K562 (cell line): ENCODE data around the gene RPTOR. TPM values are rescaled to one million over a fixed set of nuclear protein-coding genes. Genes with fewer than 3 reads are reported as not detected.
A peak's percentile ranks its signal among the peaks of the same experiment; 100 is the strongest.

Source experiments
- ATAC-seq: fragments of 200-7000 bp; cut with Tn5 transposase; 3 replicates; pipeline ENCODE4 v1.9.1; 2020; ENCODE audit warnings: moderate library complexity
- BruUV-seq: library from RNA; stranded (reverse); fragments of 400-500 nt; replicated peaks from 2 replicates; lab custom pipeline; 2021; lab: Mats Ljungman, UMichigan
- CTCF ChIA-PET: fragments of 300-600 bp; formaldehyde crosslinking; extraction: SDS; loops from one replicate; lab custom pipeline; 2021; ENCODE audit warnings: low intra/inter-chr PET ratio; lab: Yijun Ruan, JAX
- POLR2A ChIA-PET: fragments of 300-600, 350-650 bp; sonication (Branson Sonifier 250); formaldehyde crosslinking; extraction: SDS; loops from one replicate; lab custom pipeline; 2021; ENCODE audit warnings: antibody characterized with exemption, inconsistent platforms; lab: Yijun Ruan, JAX
- DNase-seq, 4 experiments: peaks; one replicate each; pipeline versions ENCODE4 v3.0.0 to v3.0.0-alpha.2; 2011 to 2018; ENCODE audit warnings: low spot score in 3 of 4, mixed read lengths in 3 of 4; ENCODE audit errors: extremely low read depth in 1 of 4
- FAIRE-seq: peaks from 2 replicates; lab custom pipeline; 2011; peaks lifted over from hg19 to GRCh38; lab: Jason Lieb, UNC
- H2AFZ ChIP-seq: 2 replicates; pipeline ENCODE4 v1.6.0; 2011; ENCODE audit warnings: low read depth, low read length, control low read depth, inconsistent platforms
- H3K27ac ChIP-seq: fragments of 200-600 bp; 3 replicates; pipeline ENCODE4 v1.8.0; 2011; ENCODE audit warnings: low read depth, mild to moderate bottlenecking, control low read depth, inconsistent platforms, low read length, moderate library complexity, mixed read lengths; ENCODE audit errors: extremely low read depth
- H3K27me3 ChIP-seq, 2 experiments: fragments of 300-600 bp in 1 of 2; 2 replicates in 1 of 2; 3 replicates in 1 of 2; pipeline versions ENCODE4 v1.6.0 to v1.8.0; 2011; ENCODE audit warnings: inconsistent platforms in 2 of 2, low read length in 2 of 2, mild to moderate bottlenecking in 1 of 2, mixed read lengths in 1 of 2, moderate library complexity in 1 of 2; ENCODE audit not compliant: control insufficient read depth in 2 of 2, insufficient read depth in 2 of 2
- H3K36me3 ChIP-seq: fragments of 300-600 bp; 3 replicates; pipeline ENCODE4 v1.8.0; 2011; ENCODE audit warnings: mild to moderate bottlenecking, low read length, inconsistent platforms; ENCODE audit not compliant: control insufficient read depth, insufficient read depth
- H3K4me1 ChIP-seq, 2 experiments: fragments of 200-600 bp in 1 of 2; replicated peaks in 1 of 2; 2 replicates in 1 of 2; 3 replicates in 1 of 2; pipeline versions ENCODE4 v1.5.1 to v1.8.0; 2011; ENCODE audit warnings: inconsistent platforms in 2 of 2, low read length in 2 of 2, mild to moderate bottlenecking in 1 of 2, mixed read lengths in 1 of 2, moderate library complexity in 1 of 2; ENCODE audit not compliant: control insufficient read depth in 2 of 2, insufficient read depth in 2 of 2
- H3K4me2 ChIP-seq: 2 replicates; pipeline ENCODE4 v1.6.1; 2011; ENCODE audit warnings: low read length, control low read depth, inconsistent platforms, mixed read lengths; ENCODE audit not compliant: insufficient read depth
- H3K4me3 ChIP-seq: fragments of 200-600 bp; sonication (generic), shearing (Covaris generic); 2 replicates; pipeline ENCODE4 v1.5.1; 2016; ENCODE audit warnings: control low read depth, inconsistent platforms
- H3K79me2 ChIP-seq: fragments of 200-600 bp; 3 replicates; pipeline ENCODE4 v1.8.0; 2011; ENCODE audit warnings: low read length, inconsistent platforms; ENCODE audit not compliant: control insufficient read depth, insufficient read depth
- H3K9ac ChIP-seq, 2 experiments: 2 replicates each; pipeline versions ENCODE4 v1.6.0 to v1.6.1; 2011; ENCODE audit warnings: low read depth in 2 of 2, low read length in 2 of 2, control low read depth in 1 of 2, inconsistent platforms in 1 of 2, mild to moderate bottlenecking in 1 of 2, mixed read lengths in 1 of 2; ENCODE audit not compliant: insufficient read depth in 1 of 2
- H3K9me1 ChIP-seq: one replicate; pipeline ENCODE4 v1.6.0; 2011; ENCODE audit warnings: inconsistent platforms, mild to moderate bottlenecking, low read length, moderate library complexity; ENCODE audit not compliant: control insufficient read depth, insufficient read depth
- H3K9me3 ChIP-seq: replicated peaks from 2 replicates; pipeline ENCODE4 v1.5.1; 2011; ENCODE audit warnings: low read depth, low read length, inconsistent platforms; ENCODE audit not compliant: control insufficient read depth, insufficient read depth
- H4K20me1 ChIP-seq: replicated peaks from 2 replicates; pipeline ENCODE4 v1.6.1; 2011; ENCODE audit warnings: low read length, inconsistent platforms, mixed read lengths; ENCODE audit not compliant: control insufficient read depth, insufficient read depth
- C11orf30 ChIP-seq: fragments of 450-650 bp; IDR thresholded peaks from 2 replicates; pipeline ENCODE4 v1.6.1; 2016; ENCODE audit warnings: low read depth, mild to moderate bottlenecking
- CEBPG ChIP-seq, 3 experiments: fragments of 200-800 bp in 1 of 3; sonication (Bioruptor generic) in 1 of 3; sonication (generic) in 1 of 3; formaldehyde crosslinking in 1 of 3; IDR thresholded peaks in 2 of 3; conservative IDR thresholded peaks in 1 of 3; 2 replicates each; pipeline versions ENCODE4 v1.6.1 to v1.8.0; 2016 to 2022; ENCODE audit warnings: missing compliant biosample characterization in 2 of 3, missing genetic modification characterization in 2 of 3, mild to moderate bottlenecking in 1 of 3, missing genetic modification reagents in 1 of 3
- HDAC2 ChIP-seq: fragments of 450-650 bp; IDR thresholded peaks from 2 replicates; pipeline ENCODE4 v1.6.1; 2016; ENCODE audit warnings: mild to moderate bottlenecking
- HMGN3 ChIP-seq: IDR thresholded peaks from 2 replicates; pipeline ENCODE4 v1.6.1; 2011; ENCODE audit warnings: borderline replicate concordance, low read depth, mild to moderate bottlenecking, mixed read lengths, low read length; ENCODE audit not compliant: insufficient read length; ENCODE audit errors: extremely low read depth
- HNRNPLL ChIP-seq: fragments of 200-400 bp; formaldehyde crosslinking; IDR thresholded peaks from 2 replicates; pipeline ENCODE4 v1.6.1; 2017; ENCODE audit warnings: low read length, low read depth, mild to moderate bottlenecking; ENCODE audit not compliant: poor library complexity, severe bottlenecking
- KAT8 ChIP-seq: fragments of 450-650 bp; IDR thresholded peaks from 2 replicates; pipeline ENCODE4 v1.6.1; 2016; ENCODE audit warnings: low read depth, mild to moderate bottlenecking
- KLF6 ChIP-seq: fragments of 250-450 bp; sonication (Bioruptor Pico); IDR thresholded peaks from 2 replicates; pipeline ENCODE4 v1.4.0; 2020; ENCODE audit warnings: mild to moderate bottlenecking, moderate library complexity, borderline replicate concordance
- NR3C1 ChIP-seq: sonication (generic); formaldehyde crosslinking; IDR thresholded peaks from 2 replicates; pipeline ENCODE4 v1.8.1; 2022; ENCODE audit warnings: missing genetic modification reagents
- ZNF699 ChIP-seq: fragments of 250-450 bp; sonication (Bioruptor Pico); IDR thresholded peaks from 2 replicates; pipeline ENCODE4 v1.8.0; 2021; ENCODE audit warnings: mild to moderate bottlenecking, moderate library complexity; ENCODE audit not compliant: insufficient replicate concordance
- WGBS: fragments of 100-300 bp; shearing (Covaris generic); methylation state at CpG from one replicate; pipeline ENCODE4 v1.1.6; 2016; ENCODE audit warnings: low coverage, mixed read lengths; ENCODE audit not compliant: insufficient coverage; ENCODE audit errors: missing lambda C conversion rate; 5-methylcytosine and 5-hydroxymethylcytosine counted together
- in situ Hi-C: fragments of 300-500 bp; cut with MboI; formaldehyde crosslinking; loops from 4 replicates; pipeline ENCODE4 v1.15.0; 2018; ENCODE audit warnings: inconsistent platforms, mixed read lengths
- intact Hi-C: fragments of 100-400 bp; cut with micrococcal nuclease; formaldehyde crosslinking; loops from 2 replicates; pipeline ENCODE4 v1.14.2; 2022
- polyA plus RNA-seq, 8 experiments: library from polyadenylated mRNA; depleted of rRNA in 4 of 8; stranded (reverse) in 5 of 8; unstranded in 3 of 8; fragments of >200 nt; fragmentation: Nextera tagmentation in 2 of 8; fragmentation: Illumina TruSeq in 1 of 8; extraction: Ambion mirVana in 2 of 8; extraction: Trizol in 1 of 8; gene quantifications; 2 replicates each; pipeline versions ENCODE4 v1.2.1 to v1.2.3, GENCODE V29; 2011 to 2014; ENCODE audit warnings: inconsistent platforms in 1 of 8, missing spikeins in 1 of 8
- total RNA-seq, 7 experiments: library from RNA; depleted of rRNA in 6 of 7; stranded (reverse); fragments of >200 nt in 6 of 7; fragmentation: Illumina TruSeq in 2 of 7; extraction: Trizol in 2 of 7; gene quantifications; 2 replicates each; pipeline versions ENCODE4 v1.2.1 to v1.2.3, GENCODE V29; 2011 to 2021; ENCODE audit warnings: low replicate concordance in 1 of 7
- TF ChIP-seq, protein P1 (sequence below): fragments of 450-650 bp; IDR thresholded peaks from 2 replicates; pipeline ENCODE4 v1.6.1; 2016; ENCODE audit warnings: mild to moderate bottlenecking
- TF ChIP-seq, protein P2 (sequence below): fragments of 450-650 bp; IDR thresholded peaks from 2 replicates; pipeline ENCODE4 v1.6.1; 2016; ENCODE audit warnings: missing biosample characterization, missing genetic modification characterization

RPTOR gene
- total and polyA plus RNA-seq, 9 of the 15 experiments (the other 6 are each of a cell fraction or from before 2014, with no cell fraction given): 0.24 to 54.1 (median 10.2) TPM

DNA sequence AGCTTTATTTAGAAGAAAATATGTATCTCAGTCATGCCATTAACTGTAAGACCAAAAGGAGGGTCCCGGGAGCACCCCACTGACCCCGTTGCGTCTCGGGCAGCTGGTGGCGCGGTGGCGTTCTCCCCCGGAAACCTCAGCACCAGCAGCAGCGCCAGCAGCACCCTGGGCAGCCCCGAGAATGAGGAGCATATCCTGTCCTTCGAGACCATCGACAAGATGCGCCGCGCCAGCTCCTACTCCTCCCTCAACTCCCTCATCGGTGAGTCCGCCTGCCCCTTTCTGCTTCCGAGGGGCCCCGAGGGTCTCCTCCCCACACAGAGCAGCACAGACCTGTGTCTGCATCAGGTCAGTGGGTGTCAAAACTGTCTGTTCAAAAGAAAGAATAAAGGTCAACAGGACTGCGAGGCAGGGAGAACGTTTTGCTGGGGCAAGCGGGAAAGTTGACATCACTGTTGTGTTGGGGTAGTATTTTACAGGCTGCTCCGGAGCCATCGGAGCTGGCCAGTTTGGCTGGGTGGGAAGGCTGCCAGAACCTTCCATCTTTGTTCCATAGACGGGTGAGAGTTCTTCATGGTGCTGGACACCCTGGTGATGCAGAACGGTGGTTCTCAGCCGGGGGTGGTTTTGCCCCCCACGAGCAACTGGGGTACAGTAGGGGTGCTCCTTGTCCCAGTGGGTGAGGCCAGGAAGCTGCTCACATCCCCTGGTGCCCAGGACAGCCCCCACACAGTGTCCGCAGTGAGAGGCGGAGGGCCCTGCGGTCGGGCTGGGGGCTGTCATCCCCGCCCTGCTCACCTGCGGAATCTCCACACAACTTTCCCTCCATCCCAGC, 349.2 kb downstream of the RPTOR start:
- intact Hi-C loops (no loop called here), in situ Hi-C loops (no loop called here)
- Histone ChIP-seq H4K20me1 (no peaks in the 10 kb centered on the region), H3K27ac (no peak overlapping the region), H3K79me2 (no peaks in the 10 kb centered on the region), H3K36me3 (peaks cover 38% of the 10 kb centered on the region; the same call in 1 of the 3 replicates), H3K27me3 (no peaks in the 10 kb centered on the region), H3K4me3 (no peak overlapping the region), H3K4me1 (peaks cover 27 to 35% of the 10 kb centered on the region in 2 experiments), H3K4me2 (no peak overlapping the region), H3K9me3 (no peaks in the 10 kb centered on the region), H2AFZ (no peak overlapping the region), H3K9ac (no peak overlapping the region), H3K9me1 (no peaks in the 10 kb centered on the region)
- CTCF ChIA-PET: no interaction called here
- ATAC-seq (no peak), DNase-seq (no peak), FAIRE-seq (no peak)
- WGBS: 94% methylated on average over 31 of the region's 34 CpGs
- peak; percentile 43; the same call in 1 of the 2 replicates for TF ChIP-seq NR3C1
- TF ChIP-seq HNRNPLL: no peak
- POLR2A ChIA-PET: interaction anchor here (1.0 kb wide), 1 partner anchor 16 kb away, joined by 3 read pairs; no protein-coding TSS in a partner anchor
- no TSS peak for BruUV-seq

DNA sequence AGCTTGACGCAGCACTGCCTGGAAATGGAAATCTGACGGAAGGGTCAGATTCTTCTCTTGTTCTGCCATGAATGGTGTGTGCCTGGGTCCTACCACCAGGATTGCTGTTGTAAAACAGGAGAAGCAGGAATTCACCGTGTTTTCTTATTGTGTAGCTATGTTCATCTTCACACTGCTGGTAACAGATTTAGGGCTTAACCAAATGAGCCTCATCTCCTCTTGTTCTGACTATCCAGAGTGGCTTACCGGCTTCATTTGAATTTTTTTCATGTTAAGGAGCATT, 349.7 kb downstream of the RPTOR start:
- no peaks in the 10 kb centered on the region for H3K79me2 ChIP-seq
- H3K9me1 ChIP-seq: no peaks in the 10 kb centered on the region
- H2AFZ ChIP-seq: no peak overlapping the region
- H4K20me1 ChIP-seq: no peaks in the 10 kb centered on the region
- H3K9me3 ChIP-seq: no peaks in the 10 kb centered on the region
- H3K36me3 ChIP-seq: peaks cover 39% of the 10 kb centered on the region; the same call in 1 of the 3 replicates
- no peak overlapping the region for H3K9ac ChIP-seq
- FAIRE-seq (no peak), ATAC-seq (no peak), DNase-seq (no peak)
- 81% methylated on average over 4 of the region's 4 CpGs for WGBS
- no peak overlapping the region for H3K4me2 ChIP-seq
- no peak overlapping the region for H3K4me3 ChIP-seq
- H3K27ac ChIP-seq: no peak overlapping the region
- no peaks in the 10 kb centered on the region for H3K27me3 ChIP-seq
- H3K4me1 ChIP-seq: peaks cover 27 to 35% of the 10 kb centered on the region in 2 experiments
- in situ Hi-C loops: no loop called here
- ChIA-PET POLR2A (no interaction called here), CTCF (no interaction called here)
- no TSS peak for BruUV-seq
- intact Hi-C loops: no loop called here
- TF ChIP-seq, protein P1, sequence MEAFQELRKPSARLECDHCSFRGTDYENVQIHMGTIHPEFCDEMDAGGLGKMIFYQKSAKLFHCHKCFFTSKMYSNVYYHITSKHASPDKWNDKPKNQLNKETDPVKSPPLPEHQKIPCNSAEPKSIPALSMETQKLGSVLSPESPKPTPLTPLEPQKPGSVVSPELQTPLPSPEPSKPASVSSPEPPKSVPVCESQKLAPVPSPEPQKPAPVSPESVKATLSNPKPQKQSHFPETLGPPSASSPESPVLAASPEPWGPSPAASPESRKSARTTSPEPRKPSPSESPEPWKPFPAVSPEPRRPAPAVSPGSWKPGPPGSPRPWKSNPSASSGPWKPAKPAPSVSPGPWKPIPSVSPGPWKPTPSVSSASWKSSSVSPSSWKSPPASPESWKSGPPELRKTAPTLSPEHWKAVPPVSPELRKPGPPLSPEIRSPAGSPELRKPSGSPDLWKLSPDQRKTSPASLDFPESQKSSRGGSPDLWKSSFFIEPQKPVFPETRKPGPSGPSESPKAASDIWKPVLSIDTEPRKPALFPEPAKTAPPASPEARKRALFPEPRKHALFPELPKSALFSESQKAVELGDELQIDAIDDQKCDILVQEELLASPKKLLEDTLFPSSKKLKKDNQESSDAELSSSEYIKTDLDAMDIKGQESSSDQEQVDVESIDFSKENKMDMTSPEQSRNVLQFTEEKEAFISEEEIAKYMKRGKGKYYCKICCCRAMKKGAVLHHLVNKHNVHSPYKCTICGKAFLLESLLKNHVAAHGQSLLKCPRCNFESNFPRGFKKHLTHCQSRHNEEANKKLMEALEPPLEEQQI: no peak
- TF ChIP-seq CEBPG (CRISPR knock-in tag; IDR thresholded peaks at IDR 0.05) (no peak), CEBPG (tag; conservative IDR thresholded peaks at IDR 0.05 in 1 of 2, IDR thresholded peaks at IDR 0.05 in 1 of 2) (no peak), ZNF699 (CRISPR knock-in tag) (no peak), HMGN3 (no peak), KLF6 (CRISPR knock-in tag) (no peak), HDAC2 (no peak), C11orf30 (no peak), KAT8 (no peak)
- TF ChIP-seq, protein P2, sequence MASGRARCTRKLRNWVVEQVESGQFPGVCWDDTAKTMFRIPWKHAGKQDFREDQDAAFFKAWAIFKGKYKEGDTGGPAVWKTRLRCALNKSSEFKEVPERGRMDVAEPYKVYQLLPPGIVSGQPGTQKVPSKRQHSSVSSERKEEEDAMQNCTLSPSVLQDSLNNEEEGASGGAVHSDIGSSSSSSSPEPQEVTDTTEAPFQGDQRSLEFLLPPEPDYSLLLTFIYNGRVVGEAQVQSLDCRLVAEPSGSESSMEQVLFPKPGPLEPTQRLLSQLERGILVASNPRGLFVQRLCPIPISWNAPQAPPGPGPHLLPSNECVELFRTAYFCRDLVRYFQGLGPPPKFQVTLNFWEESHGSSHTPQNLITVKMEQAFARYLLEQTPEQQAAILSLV (tag): no peak
